ENCODE results near the gene SCN7A. TPM values are rescaled to one million over a fixed set of nuclear protein-coding genes. Genes with fewer than 3 reads are reported as not detected.
"Not testable (repeated sequence)": the region's sequence is repeated elsewhere in the genome, so short reads cannot be mapped to it uniquely, and the experiment has no call there.

Gene SCN7A
- total RNA-seq, 1 donor from 2014 or later: not detected

GRCh38 chr2:166451468-166451867 lies 42.6 kb downstream of the SCN7A start:
- no peak for DNase-seq

GRCh38 chr2:166449439-166449838 lies 44.6 kb downstream of the SCN7A start:
- DNase-seq: no peak

GRCh38 chr2:166448106-166448505 lies 45.9 kb downstream of the SCN7A start:
- DNase-seq: no peak

- no peak for DNase-seq
Measured at GRCh38 chr2:166444306-166444705, 49.7 kb downstream of the SCN7A start.

- DNase-seq: no peak
Measured at GRCh38 chr2:166440313-166440712, 53.7 kb downstream of the SCN7A start.

GRCh38 chr2:166439078-166439477 lies 55.0 kb downstream of the SCN7A start:
- no peak for DNase-seq

- no peak for DNase-seq
Measured at GRCh38 chr2:166436976-166437375, 57.1 kb downstream of the SCN7A start.

- DNase-seq: no peak
Measured at GRCh38 chr2:166436189-166436588, 57.9 kb downstream of the SCN7A start.

- no peak for DNase-seq
Measured at GRCh38 chr2:166434491-166434890, 59.6 kb downstream of the SCN7A start.

GRCh38 chr2:166433457-166433856 lies 60.6 kb downstream of the SCN7A start:
- no peak for DNase-seq

- DNase-seq: no peak
Measured at GRCh38 chr2:166432331-166432730, 61.7 kb downstream of the SCN7A start.

GRCh38 chr2:166424841-166425240 lies 69.2 kb downstream of the SCN7A start:
- DNase-seq: no peak

- peak; percentile 74 for DNase-seq
Measured at GRCh38 chr2:166419616-166419934, 74.5 kb downstream of the SCN7A start.

GRCh38 chr2:166418853-166419615 lies 75.0 kb downstream of the SCN7A start:
- DNase-seq: no peak

GRCh38 chr2:166417669-166418068 lies 76.4 kb downstream of the SCN7A start:
- DNase-seq: peak; percentile 54

- DNase-seq: no peak
Measured at GRCh38 chr2:166413255-166413654, 80.8 kb downstream of the SCN7A start.

- no peak for DNase-seq
Measured at GRCh38 chr2:166411473-166412230, 82.4 kb downstream of the SCN7A start.

- peak; percentile 70 for DNase-seq
Measured at GRCh38 chr2:166410828-166411472, 83.1 kb downstream of the SCN7A start.

GRCh38 chr2:166407746-166408145 lies 86.3 kb downstream of the SCN7A start:
- DNase-seq: not testable (repeated sequence)

GRCh38 chr2:166406374-166406773 lies 87.7 kb downstream of the SCN7A start:
- no peak for DNase-seq

GRCh38 chr2:166405569-166405926 lies 88.5 kb downstream of the SCN7A start:
- DNase-seq: no peak

- no peak for DNase-seq
Measured at GRCh38 chr2:166404831-166405568, 89.0 kb downstream of the SCN7A start.

GRCh38 chr2:166394245-166394644 lies 99.8 kb downstream of the SCN7A start:
- DNase-seq: no peak

All from dermis blood vessel endothelial cell (primary cell).